Measurements from ENCODE around the gene TMEM44.
"Not testable (repeated sequence)": the region's sequence is repeated elsewhere in the genome, so short reads cannot be mapped to it uniquely, and the experiment has no call there.

The TMEM44 gene

DNA sequence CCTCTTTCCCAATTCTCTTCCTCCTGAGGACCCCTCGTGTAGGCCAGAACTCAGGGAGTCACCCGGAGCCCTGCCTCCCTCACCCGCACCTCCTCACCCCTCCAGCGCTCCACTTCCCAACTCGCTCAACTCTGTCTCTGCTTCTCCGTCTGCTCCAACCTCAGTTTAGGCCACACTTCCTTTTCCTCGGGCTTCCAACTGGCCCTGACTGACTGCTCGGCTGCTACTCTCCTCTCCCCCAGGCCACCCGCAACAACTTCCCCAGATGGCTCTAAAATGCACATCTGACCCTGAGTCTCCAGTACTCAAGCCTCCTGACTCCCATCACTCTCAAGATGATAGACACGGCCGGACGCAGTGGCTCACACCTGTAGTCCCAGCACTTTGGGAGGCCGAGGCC, 23.6 kb downstream of the TMEM44 start:
- no peak for DNase-seq (ENCODE audit: low read depth)

DNA sequence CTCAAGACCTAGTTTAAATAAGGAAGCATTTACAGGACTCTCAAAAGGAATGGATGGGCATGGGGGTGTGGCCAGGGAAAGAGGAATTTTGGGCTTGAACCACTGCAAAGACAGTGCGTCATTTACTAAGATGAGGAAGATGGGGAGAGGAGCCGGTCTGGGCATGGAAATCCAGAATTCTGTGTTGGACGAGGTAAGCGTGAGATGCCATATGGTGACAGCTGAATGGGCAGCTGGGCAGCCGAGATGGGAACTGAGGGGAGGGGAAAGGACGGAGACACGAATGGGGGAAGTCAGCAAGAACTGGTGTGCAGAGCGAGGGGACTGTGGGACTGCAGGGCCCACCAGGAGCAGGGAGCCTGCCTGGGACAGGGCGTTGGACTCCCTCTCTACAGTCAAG, 24.2 kb downstream of the TMEM44 start:
- no peak for DNase-seq (ENCODE audit: low read depth)

DNA sequence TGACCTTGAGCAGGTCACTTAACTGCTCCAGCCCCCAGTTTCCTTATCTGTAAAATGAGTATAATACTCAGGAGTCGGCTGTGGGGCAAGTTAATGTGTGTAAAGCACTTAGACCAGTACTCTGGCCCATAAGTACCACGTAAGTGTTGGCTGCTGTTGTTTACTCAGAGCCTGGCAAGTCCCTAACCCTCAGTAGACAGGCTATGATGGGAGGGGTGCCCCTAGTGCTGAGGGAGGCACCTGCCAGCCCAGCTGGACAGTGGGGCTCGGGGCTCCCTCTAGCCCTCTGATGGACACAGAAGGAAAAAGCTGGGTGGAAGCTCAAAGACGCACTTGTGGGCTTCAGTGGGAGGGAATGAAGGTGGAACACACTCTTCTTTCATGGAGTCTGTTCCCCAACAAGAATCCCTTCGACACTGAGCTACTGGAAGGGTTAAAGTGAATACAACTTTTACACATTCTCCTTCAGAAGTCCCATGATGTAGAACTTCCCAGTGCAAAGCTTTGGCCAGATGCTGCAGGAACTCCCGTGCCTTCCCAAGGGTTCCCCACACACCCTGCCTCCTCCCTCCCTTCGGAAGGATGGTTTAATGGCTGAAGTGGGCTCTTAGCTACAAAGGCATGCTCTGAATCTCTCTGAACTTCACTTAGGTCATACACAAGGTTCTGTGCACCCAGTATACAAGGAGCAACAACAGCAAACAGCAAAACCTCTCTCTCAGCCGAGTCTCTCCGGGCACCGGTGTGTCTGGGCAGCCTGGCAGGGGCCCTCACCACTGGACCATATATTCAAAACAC, 25.4 kb downstream of the TMEM44 start:
- no peak for DNase-seq (ENCODE audit: low read depth)

DNA sequence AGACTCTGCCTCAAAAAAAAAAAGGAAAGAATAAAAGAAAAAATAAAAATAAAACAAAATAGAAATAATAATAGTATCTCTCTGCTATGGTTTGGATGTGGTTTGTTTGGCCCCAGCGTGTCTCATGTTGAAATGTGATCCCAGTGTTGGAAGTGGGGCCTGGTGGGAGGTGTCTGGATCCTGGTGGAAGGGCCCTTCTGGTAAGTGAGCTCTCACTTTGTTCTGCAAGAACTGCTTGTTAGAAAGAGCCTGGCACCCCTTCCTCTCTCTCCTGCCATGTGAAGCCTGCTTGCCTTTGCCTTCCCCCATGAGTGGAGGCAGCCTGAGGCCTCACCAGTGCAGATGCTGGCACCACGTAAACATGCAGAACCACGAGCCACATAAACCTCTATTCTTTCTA, 26.3 kb downstream of the TMEM44 start:
- no peak for DNase-seq (ENCODE audit: low read depth)

DNA sequence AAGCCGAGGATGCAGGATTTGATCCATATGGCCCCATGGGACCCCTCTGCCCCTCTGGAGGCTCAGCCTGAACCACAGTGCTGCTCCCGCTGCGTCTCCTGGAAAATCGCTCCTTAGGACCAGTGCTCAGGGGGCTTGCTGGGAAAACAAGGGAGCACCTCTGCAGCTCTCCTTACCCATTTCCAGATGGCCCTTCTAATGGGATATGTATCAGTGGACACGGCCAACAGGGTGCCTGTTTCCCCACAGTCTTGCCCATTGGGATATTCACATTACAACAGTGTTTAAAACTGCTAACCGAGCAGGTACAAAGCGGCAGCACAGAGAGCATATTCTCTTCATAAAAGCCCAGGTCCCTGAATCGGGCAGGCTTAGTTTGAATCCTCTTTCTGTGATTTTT, 27.1 kb downstream of the TMEM44 start:
- no peak for DNase-seq (ENCODE audit: low read depth)

DNA sequence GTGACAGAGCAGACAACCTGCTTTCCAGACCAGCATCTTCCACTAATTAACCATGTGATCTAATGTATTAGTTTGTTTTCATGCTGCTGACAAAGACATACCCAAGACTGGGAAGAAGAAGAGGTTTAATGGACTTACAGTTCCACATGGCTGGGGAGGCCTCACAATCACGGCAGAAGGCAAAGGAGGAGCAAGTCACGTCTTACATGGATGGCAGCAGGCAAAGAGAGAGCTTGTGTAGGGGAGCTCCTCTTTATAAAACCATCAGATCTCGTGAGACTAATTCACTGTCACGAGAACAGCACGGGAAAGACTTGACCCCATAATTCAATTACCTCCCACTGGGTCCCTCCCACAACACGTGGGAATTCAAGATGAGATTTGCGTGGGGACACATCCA, 27.9 kb downstream of the TMEM44 start:
- not testable (repeated sequence) for DNase-seq (ENCODE audit: low read depth)

DNA sequence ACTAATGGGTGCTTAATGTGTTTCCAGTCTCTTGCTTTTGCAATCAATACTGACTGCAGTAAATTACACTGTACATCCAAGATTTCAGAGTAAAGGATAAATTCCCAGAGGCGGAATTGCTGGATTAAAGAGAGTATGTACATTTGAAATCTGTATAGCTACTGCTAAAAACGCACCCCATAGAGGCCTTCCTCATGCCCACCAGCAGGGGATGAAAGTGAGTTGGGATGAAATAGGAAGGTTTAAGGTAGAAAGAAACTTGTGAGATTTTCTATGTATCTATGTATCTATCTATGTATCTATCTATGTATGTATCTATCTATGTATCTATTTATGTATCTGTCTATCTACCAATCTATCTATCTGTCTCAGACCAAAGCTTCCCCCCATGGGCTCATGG, 28.4 kb downstream of the TMEM44 start:
- DNase-seq (ENCODE audit: low read depth) = no peak

DNA sequence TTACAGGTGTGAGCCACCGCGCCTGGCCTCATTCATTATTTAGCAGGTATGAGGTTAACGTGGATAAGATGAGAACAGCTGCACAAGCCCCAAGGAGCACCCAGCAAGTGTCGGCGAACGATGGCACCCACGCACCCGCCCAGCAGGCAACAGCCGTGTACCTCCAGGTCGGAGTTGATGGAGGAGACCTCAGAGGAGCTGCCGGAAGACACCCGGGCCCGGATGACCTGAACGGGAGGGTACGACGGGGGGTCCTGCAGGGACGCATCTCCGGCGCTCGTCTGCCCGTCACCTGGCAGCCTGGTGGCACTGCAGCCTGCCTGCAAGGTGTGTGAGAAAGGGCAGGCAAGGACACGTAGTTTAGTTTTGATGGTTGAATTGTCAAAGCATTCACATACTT, 29.1 kb downstream of the TMEM44 start:
- no peak for DNase-seq (ENCODE audit: low read depth)

DNA sequence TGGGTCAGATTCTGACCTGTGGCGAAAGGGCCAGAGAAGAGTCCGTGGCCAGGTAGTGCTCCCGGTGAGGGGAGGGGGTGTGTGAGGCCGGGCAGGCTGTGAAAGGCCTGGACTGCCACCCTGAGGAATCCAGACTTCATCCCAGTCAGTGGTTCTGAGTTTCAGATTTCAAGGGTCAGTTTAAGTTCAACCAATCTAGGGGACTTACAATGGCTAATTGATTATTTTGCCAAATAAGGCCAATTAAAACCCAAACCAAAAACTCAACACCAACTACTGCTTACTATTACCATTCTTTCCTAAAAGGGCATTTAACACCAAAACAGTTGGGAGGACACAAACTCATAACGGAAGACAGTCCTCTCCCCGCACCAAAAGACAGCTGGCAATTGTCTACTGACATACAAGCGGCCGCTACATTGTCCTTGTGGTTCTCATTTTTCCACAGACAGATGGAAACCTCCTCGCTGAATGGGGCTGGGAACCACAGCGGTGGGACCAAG, 30.5 kb downstream of the TMEM44 start:
- no peak for DNase-seq (ENCODE audit: low read depth)

DNA sequence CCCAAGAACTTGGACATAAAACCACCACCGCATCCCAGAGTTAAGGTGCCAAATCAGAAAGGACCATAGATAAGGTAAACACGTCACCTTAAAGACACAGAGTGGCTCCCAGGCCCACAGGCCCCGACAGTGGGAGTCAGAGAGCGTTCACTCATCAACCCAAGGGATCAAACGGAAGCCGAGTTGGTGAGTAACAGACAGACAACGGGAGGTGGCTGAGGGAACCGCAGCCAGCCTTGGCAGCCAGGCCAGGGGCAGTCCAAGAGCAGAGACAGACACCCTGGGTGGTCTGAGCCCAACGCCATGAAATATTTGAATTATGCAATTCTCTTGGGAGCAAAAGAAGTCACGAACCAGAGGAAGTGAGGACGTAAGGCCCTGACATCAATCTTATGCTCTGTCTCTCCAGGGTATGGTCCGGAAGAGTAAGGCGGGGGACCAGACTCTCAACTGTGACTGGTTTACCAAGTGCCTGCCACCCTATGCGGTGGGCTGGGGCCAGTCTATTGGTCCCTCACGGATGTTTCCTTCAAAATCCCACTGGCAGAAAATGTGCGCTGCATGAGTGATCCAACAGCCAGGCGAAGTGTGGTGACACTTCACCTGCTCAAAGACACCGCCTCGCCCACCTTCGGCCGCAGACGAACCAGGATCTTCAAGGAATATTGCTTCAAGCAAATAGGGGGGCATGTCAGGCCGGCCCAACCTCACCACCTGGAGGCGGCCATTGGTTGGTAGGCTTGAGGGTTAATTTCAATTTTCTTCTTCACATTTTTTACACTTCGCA, 34.3 kb downstream of the TMEM44 start:
- DNase-seq (ENCODE audit: low read depth) = no peak

DNA sequence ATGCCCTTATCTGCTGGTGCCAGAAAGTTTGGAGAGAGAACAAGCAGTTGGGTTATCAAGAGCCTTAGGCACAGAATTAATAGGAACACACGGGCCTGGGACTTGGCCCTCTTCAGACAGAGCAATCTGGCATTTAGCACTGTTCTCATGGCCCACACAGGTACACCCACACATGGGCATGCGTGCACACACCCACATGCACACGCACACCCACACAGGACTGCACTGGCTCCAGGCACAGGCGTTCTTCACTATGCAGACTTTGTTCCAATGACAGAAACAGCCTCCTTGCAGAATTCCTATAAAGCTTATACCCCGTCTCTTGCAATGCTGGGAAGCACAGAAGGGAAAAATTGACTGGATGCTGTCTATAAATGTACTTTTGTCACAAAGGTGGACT, 36.3 kb downstream of the TMEM44 start:
- no peak for DNase-seq (ENCODE audit: low read depth)

DNA sequence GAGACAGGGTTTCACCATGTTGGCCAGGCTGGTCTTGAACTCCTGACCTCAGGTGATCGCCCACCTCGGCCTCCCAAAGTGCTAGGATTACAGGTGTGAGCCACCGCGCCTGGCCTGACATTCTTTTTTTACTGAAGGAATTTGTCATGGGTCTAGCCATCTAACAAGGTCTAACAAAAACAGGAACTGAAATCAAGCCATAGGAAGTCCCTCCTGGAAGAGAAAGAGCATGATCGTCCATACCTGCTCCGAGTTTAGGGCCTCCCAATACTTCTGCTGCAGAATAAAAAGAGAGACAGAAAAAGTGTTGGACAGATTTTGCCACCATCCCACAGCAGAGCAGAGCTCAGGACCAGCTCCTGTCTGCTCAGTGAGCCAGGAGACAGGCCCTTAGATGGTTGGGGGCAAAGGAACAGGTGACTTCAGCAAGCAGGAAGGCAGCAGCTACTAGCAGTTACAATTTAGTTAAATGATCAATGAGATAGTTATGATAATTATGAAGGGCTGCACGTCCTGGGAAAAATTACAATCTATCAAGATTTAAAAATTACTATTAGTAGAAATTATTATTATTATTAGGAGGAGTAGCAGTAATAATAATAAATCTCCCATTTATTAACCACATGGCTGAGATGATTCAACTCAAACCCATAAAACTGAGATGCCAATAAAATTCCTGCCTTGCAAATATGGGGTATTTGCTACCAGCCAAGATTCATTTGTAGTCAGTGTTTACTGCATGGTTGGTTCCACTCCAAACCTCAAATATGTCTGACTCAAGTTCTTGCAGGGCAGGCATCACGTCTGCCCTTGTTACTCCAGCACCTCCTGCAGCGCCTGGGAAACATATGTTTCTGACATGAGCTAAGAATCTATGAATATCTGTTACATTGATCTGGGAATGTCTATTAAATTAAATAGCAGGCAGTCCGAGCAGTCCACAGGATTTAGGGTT, 40.1 kb downstream of the TMEM44 start:
- no peak for DNase-seq (ENCODE audit: low read depth)

DNA sequence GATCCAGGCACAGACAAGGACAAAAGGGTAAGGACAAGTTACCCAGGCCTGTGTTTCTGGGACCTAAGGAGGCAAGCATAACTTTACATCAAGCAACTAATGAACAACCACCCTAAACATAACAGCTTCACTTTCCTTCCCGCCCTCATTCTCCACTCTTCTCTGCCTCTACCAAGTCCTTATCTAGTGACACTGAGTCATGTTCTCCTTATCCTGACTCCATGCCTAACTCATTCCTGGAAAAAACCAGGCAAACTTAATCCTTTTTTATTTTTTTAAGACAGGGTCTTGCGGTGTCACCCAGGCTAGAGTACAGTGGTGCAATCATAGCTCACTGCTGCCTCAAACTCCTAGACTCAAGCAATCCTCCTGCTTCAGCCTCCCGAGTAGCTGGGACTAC, 44.5 kb downstream of the TMEM44 start:
- DNase-seq (ENCODE audit: low read depth) = no peak

DNA sequence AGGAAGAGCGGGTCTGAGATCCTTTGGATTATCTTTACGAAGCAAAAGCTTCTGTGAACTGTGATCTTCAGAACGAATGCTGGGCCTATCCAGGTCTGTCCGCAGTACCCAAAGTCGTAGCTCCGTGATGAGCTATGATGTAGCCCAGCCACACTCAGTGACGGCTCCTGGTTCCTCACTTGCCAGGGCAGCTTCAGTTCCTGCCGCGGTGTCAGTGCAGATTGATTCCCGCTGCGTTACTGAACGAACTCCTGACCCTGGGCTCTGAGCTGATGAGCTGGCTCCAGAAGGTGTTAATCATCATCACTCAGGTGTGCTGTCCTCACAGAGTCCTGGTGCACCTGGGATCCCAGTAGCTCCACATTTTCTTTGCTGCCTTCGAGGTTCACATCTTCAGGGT, 45.0 kb downstream of the TMEM44 start:
- no peak for DNase-seq (ENCODE audit: low read depth)

DNA sequence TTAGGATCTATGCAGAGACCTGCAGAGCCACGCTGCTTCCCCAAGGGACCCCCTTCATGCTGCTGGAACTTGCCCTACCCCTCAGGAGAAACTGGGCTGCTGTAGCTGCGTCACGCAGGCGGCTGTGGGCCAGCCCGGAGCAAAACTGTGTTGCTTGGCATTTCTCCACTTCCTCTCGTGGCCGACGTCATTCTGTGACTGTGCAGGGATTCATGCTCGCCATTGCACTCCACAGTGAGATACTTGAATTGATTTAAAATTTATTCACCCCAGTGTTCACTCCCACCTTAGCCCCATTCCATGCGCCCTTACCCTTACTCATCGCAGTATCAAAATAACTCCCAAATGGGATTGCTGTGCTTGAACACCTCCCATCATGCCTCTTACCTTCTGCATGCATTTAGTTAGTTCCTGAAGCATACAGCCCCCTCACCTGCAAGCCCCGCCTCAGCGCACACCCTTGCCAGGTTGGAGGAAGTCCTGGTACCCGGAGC, 45.7 kb downstream of the TMEM44 start:
- DNase-seq (ENCODE audit: low read depth) = no peak

DNA sequence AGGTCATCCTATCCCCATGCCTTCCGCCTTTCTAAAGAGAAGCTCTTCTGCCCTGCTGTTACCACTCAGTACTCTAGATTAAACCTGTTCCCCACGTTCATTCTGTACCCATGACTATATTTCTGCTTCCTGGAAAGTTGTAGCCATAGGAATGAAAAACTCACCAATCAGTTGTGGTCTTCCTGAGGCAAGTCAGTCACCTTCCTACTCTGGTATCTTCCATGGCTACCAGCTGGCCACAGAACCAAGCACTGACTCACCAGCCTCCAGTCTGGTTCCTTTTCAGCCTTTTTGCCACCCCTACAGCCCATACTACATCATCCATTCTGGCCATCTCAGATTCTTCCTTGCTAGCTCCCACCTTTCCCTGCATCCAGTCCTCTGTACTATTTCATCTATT, 46.4 kb downstream of the TMEM44 start:
- no peak for DNase-seq (ENCODE audit: low read depth)

DNA sequence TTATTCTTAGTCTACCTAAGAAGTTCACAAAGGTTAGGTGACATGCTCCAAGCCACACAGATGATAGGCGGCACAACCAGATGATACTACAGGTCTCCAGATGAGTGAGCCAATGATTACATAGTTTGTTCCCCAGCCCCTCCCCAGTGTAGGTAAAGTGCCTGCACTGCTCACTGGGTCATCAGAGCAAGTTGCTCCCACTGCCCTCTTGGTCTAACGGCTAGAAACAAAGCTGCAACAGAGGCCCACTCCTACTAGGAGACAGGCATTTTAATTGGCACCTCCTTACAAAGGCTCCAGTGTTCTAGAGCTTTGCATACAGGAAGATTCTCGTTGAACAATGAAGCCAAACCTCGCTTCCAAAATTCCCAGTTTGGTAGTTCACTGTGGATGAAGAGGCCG, 47.3 kb downstream of the TMEM44 start:
- DNase-seq (ENCODE audit: low read depth) = no peak

DNA sequence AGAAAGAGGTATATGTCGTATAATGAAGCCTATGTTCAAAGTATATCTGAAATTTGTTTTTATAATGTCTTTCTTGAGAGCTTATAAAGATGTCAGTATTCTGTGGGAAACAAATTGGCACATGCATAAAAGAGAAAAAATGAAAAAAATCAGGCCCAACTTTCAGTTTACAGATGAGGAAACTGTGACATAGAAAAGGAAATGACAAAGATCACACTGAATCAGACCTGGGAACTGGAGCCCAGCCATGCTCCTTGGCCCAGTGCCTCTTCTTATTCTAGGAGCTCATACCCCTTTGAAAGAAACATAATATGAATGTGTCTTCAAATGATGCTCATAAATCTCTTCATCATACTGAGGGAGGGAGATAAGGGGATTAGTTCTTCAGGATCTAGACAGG, 48.4 kb downstream of the TMEM44 start:
- no peak for DNase-seq (ENCODE audit: low read depth)

DNA sequence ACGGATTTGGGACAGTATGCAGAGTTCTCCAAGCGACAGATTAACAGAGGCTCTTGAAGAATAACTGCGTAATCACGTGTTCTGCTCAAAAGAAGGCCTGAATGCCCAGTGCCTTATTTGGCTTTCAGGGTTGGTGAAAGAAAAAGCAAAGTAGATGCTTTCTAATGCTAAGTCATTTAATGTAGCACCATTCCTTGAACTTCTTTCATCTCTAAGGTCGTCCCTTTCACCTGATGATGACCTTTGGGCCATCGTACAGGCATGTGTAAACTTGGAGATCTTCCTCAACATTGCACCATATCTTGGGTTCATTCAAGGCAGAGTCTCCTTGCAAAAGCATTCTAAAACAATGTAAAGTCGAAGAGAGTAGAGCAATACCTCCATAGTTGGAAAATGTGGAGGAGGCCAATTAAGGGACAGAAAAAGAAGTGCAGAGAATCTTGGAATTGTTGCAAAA, 48.9 kb downstream of the TMEM44 start:
- no peak for DNase-seq (ENCODE audit: low read depth)

DNA sequence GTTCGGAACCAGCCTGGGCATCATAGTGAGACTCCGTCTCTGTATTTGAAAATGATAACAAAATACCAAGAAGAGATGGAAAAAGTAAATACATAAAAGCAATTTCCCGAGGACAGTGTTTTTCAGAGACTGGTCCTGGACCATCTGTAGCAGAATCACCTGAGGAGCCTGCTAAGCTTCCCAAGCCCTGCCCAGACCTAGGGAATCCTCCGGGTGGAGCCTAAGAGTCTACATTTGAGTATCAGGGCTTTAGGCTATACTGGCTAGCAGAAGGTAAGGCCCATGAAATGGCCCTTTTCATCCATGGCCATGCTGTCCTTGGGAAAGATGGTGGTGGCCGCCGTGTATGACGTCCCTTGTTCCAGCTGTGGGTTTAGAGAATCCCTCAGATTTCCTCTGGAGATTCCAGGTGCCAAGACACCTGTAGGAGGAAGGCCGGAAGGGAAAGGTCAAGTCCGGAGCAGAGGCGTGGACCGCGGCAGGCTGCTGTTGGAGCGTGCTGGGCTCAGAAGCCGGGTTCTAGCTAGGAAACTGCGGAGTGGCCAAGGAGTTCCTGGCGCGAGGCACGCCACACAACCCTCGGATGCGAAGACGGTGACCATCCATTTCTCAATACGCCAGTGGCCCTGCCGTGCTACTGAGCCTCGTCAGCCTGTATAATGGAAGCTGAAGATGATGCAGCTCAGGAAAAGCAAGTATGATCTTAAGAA, 50.9 kb downstream of the TMEM44 start:
- no peak for DNase-seq (ENCODE audit: low read depth)

DNA sequence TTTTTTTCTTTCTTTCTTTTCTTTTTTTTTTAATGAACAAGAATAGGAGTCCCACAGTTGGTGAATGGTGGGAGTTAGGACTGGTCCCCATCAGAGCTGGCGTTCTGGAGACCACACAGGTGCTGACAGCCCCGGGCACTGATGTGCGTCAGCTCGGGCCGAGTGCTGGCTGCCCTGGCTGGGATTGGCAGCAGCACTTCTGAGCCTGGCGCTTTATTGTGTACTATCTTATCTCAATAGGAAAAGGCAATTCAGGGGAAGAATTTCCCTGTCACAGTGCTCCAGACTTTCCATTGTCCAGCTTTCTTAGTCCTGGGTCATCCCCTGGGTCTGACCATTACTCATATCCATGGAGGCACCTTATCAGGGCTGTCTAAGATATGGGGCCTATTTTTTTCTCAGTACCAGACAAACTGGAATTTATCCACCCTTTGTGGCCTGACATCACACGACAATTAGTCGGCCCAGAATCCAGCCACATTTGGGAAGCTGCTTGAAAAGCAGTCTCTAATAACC, 54.1 kb downstream of the TMEM44 start:
- DNase-seq (ENCODE audit: low read depth) = no peak
